COLO829 (cell line): Measurements from ENCODE around the gene SLC25A15.
"Not testable (repeated sequence)": the region's sequence is repeated elsewhere in the genome, so short reads cannot be mapped to it uniquely, and the experiment has no call there.

Source experiments
- DNase-seq: peaks from one replicate; pipeline ENCODE4 v3.0.0; 2012; ENCODE audit warnings: low spot score

Gene SLC25A15

DNA sequence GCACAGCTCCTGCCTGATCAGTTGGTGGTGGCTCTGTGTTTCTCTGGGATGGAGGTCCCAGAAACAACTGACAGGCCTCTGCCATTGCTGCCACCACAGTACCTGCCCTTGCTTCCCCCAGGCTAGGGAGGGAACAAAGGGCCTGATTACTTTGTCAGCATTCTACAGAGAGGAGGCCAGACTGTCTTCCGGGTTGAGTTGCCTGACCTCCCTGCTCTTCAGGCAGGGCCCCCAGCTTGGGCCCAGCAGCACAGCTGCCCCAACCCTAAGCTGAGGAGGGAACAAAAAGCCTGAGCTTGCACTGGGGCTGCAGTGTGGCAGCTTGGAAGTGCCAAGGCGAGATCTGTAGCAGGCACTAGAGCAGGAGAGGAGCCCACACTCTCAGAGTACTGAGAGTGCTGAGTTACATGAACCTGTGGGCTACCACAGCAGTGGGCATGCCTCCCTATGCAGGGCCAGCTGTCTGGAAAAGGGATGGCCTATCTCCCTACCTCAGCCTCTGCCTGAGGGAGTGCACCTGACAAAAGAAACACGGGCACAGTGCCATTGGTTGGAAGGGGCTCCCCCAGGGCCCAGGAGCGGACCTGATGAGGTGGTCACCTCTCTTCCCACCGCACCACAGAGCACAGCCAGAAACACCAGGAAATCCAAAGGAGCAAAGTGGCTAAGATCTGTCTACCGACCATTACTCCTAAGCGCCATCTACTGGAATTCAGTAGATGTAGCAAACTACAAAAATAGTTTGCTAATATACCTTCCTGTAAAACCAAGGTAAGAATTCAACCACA, 24.4 kb downstream of the SLC25A15 start:
- DNase-seq, result peak; percentile 35

- DNase-seq, result no peak
Observed at GRCh38 chr13:40814803-40815202, 25.4 kb downstream of the SLC25A15 start.

- DNase-seq, result no peak
Observed at GRCh38 chr13:40818926-40819325, 29.5 kb downstream of the SLC25A15 start.

DNA sequence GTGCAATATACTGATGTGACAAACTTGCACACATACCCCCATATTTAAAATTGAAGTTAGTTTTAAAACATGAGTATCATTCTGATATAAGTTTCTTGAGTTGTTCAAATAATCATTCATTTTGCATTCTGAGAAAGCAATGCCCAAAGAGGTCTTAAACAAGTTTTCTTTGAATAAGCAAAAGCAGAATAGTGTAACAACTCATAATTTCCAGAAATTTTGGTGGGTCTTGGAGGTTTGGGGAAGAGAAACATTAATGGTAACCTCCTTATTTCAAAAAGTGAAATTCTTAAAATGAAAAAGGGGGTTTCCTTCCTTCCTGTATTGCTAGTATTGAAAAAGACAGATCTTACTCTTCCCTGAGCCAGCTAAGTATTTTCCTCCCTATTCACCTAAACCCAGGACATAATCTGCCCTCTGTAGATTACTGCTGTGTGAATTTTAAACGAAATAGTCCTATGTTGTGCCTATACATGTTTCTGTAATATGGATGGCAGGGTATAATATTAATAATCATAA, 30.4 kb downstream of the SLC25A15 start:
- DNase-seq, result no peak

DNA sequence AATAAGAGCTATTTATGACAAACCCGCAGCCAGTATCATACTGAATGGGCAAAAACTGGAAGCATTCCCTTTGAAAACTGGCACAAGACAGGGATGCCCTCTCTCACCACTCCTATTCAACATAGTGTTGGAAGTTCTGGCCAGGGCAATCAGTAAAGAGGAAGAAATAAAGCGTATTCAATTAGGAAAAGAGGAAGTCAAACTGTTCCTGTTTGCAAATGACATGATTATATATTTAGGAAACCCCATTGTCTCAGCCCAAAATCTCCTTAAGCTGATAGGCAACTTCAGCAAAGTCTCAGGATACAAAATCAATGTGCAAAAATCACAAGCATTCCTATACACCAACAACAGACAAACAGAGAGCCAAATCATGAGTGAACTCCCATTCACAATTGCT, 50.3 kb downstream of the SLC25A15 start:
- not testable (repeated sequence) for DNase-seq

GRCh38 chr13:40840955-40841354, 51.5 kb downstream of the SLC25A15 start:
- DNase-seq, result not testable (repeated sequence)
